ENCODE results near the gene ANKRA2.
A peak's percentile ranks its signal among the peaks of the same experiment; 100 is the strongest.

ANKRA2 gene

DNA sequence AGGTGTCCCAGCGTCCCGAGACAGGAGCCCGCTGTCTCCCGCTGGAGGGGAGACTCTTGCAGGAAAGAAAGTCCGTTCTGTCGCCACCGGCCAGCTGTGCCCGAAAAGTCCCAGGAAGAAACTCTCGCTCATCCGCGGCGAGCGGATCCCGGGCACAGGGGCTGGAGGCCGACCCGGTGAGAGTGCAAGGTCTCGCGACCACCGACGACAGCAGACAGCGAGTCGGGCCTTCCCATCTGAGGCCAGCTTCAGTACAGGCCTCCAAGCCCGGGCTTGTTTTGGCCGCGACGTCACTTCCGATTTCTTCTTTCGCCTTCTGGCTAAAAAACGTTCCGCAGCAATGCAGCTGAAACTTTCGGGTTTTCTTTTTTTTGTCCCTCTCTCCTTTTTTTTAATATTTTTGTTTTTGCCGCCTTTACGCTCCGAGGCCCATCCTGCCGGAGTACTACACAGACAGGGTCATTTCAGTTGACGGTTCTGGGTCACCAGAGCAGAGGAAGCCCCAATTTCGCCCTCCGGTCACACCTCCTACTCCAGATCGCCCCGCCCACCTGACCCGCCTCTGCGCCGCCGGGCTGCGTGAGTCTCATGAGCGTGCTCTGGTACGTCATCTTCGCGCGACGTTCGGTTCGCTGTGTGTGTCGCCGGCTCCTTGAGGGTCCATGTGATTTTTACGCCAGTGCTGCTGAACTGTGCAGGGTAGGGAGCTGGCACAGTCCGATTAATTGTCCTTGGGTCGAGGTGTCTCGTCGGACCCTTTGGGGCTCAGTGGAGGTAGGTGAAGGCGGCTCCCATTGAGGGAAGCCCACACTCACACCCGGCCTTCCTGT lies at the start of gene ANKRA2, which contains the start of gene UTP15:
Gene ANKRA2 (minus strand): TSS at position 501 of the 830 bp plus-strand sequence. CDS start 2,758 bp downstream, outside the sequence.
Gene UTP15 (plus strand): TSS at position 605 of the 830 bp plus-strand sequence. CDS start 1,602 bp downstream, outside the sequence.
- DNase-seq, result peak; percentile 99
- Mint-ChIP-seq H3K9me3 (no peaks in the 10 kb centered on the region), H3K27ac (peak within 1 kb of the TSS; percentile 98), H3K27me3 (no peaks in the 10 kb centered on the region), H3K4me1 (peaks cover 36% of the 10 kb centered on the region), H3K36me3 (peaks cover 21% of the 10 kb centered on the region), H3K4me3 (peak within 1 kb of the TSS; percentile 94)
- CTCF ChIA-PET, result interaction anchor here (2.1 kb wide), 1 partner anchor 66 kb away, joined by 5 read pairs; the partner anchor contains the start of gene BTF3

DNA sequence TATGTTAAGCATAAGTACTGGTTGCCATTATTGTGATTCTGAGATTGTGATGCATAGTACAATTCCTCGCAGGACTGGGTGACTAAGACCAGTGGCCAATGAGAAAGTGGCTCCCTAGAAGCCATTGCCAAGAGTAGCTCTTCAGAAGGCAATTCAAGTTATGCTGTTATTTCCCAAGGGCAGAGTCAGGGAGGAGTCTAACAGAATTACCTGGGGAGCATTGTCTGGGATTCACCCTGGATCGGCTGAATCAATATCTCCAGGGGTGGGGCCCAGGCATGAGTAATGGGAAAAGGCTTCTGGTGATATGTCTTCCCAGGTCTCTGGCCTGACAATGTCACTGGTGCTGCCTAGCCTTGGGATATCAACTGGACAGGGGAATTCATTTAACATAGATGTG lies 49.6 kb upstream of the ANKRA2 start:
- H3K27ac Mint-ChIP-seq, result no peak overlapping the region
- H3K4me1 Mint-ChIP-seq, result no peaks in the 10 kb centered on the region
- no peak overlapping the region for H3K4me3 Mint-ChIP-seq
- peaks cover 18% of the 10 kb centered on the region for H3K27me3 Mint-ChIP-seq
- CTCF ChIA-PET, result no interaction called here
- DNase-seq, result no peak
- H3K36me3 Mint-ChIP-seq, result no peaks in the 10 kb centered on the region
- H3K9me3 Mint-ChIP-seq, result no peaks in the 10 kb centered on the region

GRCh38 chr5:73612799-73613198 lies 47.4 kb upstream of the ANKRA2 start:
- no peak overlapping the region for H3K27ac Mint-ChIP-seq
- no peaks in the 10 kb centered on the region for H3K36me3 Mint-ChIP-seq
- no peaks in the 10 kb centered on the region for H3K4me1 Mint-ChIP-seq
- H3K4me3 Mint-ChIP-seq, result no peak overlapping the region
- no peaks in the 10 kb centered on the region for H3K9me3 Mint-ChIP-seq
- DNase-seq, result no peak
- peaks cover 14% of the 10 kb centered on the region for H3K27me3 Mint-ChIP-seq
- CTCF ChIA-PET, result no interaction called here

DNA sequence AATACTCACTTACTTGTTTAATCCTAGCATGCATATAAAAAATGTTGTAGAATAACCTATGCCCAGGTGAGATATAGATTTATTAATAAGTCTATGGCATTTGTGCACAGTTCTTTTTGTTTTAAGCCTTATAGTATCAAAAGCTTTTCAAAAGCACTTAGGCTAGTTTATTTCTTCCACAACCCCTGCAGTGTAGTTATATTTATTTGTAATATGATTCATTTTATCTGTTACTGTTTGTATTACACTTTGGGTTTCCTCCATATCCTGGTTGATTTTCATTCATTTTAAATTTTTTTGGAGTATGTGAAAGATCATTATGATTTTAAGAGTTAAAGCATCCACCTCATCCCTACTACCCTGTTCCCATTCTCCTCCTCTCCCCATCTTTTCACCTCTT lies 41.8 kb upstream of the ANKRA2 start:
- Mint-ChIP-seq H3K27ac (no peak overlapping the region), H3K4me3 (no peak overlapping the region), H3K27me3 (no peaks in the 10 kb centered on the region), H3K4me1 (no peaks in the 10 kb centered on the region), H3K9me3 (no peaks in the 10 kb centered on the region), H3K36me3 (no peaks in the 10 kb centered on the region)
- CTCF ChIA-PET, result interaction anchor here (1.7 kb wide), 1 partner anchor 10 kb away, joined by 5 read pairs; no protein-coding TSS in a partner anchor
- no peak for DNase-seq

DNA sequence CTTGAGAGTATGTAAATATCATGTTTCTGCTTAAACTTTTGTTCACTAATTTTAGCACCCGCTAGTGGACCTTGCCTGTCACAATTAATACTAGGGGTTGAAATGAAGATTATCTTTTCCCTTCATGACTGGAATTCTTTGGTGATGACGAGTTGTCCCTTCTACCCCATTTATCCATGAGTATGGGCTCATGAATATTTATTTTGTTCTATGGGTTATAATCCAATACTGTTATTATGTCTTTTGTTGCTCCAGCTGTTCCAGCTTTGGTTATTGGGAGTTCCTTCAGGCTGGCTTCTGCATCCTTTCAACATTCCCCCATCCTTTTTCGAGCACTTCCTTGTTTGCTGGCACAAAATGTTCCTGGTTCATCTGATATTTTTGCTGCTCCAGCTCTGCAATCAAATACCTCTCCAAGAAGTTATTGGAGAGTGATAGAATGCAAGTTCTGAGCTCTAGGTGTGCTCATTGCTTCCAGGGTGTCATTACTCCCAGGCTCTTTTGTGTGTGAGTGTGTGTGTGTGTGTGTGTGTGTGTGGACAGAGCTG lies 40.8 kb upstream of the ANKRA2 start:
- CTCF ChIA-PET, result interaction anchor here (0.8 to 1.7 kb wide), 2 partner anchors 9 to 15 kb away, joined by 3 to 5 read pairs; no protein-coding TSS in a partner anchor
- no peak overlapping the region for H3K4me3 Mint-ChIP-seq
- no peaks in the 10 kb centered on the region for H3K27me3 Mint-ChIP-seq
- no peak overlapping the region for H3K27ac Mint-ChIP-seq
- no peaks in the 10 kb centered on the region for H3K4me1 Mint-ChIP-seq
- no peak for DNase-seq
- H3K36me3 Mint-ChIP-seq, result no peaks in the 10 kb centered on the region
- H3K9me3 Mint-ChIP-seq, result no peaks in the 10 kb centered on the region

DNA sequence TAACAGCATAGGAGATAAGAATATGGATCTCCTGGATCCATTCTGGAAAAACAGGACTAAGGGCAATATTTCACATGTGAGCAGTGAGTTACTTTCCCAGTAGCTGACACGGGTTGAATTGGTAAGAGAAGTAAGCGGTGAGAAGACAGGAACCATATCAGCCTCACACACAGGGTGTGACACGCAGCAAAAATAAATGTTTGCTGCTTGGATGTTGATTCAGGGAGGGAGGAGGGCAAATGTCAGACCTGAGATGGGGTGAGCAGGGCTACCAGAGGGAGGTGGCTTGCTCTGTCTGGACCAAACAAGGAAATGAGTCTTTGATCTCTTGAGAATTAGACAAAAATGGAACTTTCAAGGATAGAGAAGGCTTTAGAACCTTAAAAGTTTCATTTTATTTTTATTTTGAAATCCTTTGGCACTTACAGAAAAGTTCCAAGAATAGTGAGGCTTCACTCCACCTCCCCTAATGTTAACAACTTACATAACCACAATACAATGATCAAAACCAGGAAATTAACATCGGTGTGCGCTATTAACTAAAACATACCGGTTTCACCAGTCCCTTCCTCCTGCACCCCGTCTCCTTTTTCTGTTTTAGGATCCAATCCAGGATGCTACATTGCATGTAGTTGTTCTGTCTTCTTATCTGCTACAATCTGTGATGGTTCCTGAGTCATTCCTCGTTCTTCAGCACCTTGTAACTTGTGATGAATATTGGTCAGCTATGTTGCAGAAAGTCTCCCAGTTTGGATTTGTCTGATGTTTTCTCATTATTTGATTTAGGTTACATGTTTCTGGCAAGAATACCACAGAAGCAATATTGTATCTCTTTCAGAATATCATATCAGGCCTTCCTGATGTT lies 40.0 kb upstream of the ANKRA2 start:
- H3K4me3 Mint-ChIP-seq, result no peak overlapping the region
- no peaks in the 10 kb centered on the region for H3K27me3 Mint-ChIP-seq
- CTCF ChIA-PET, result interaction anchor here (1.7 kb wide), 1 partner anchor 8 kb away, joined by 5 read pairs; no protein-coding TSS in a partner anchor
- H3K27ac Mint-ChIP-seq, result no peak overlapping the region
- no peaks in the 10 kb centered on the region for H3K9me3 Mint-ChIP-seq
- H3K36me3 Mint-ChIP-seq, result no peaks in the 10 kb centered on the region
- no peaks in the 10 kb centered on the region for H3K4me1 Mint-ChIP-seq
- DNase-seq, result no peak

DNA sequence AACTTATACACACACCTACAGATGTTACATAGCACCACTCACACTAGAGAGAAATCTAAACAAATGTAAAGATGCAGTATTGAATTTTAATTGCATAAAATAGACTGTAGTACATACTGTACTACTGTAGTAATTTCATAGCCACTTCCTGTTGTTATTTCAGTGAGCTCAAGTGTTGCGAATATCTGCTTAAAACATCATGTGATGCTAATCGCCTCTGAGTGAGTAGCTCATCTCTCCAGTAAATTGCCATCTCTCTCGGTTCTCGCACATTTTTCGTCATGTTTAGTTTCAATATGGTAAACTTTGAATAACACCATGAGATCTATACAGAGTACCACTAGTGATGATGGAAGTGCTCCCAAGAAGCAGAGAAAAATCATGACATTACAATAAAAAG lies 38.6 kb upstream of the ANKRA2 start:
- Mint-ChIP-seq H3K27ac (no peak overlapping the region), H3K4me1 (no peaks in the 10 kb centered on the region), H3K4me3 (no peak overlapping the region), H3K9me3 (no peaks in the 10 kb centered on the region), H3K27me3 (peaks cover 6% of the 10 kb centered on the region), H3K36me3 (no peaks in the 10 kb centered on the region)
- no peak for DNase-seq
- CTCF ChIA-PET, result no interaction called here

DNA sequence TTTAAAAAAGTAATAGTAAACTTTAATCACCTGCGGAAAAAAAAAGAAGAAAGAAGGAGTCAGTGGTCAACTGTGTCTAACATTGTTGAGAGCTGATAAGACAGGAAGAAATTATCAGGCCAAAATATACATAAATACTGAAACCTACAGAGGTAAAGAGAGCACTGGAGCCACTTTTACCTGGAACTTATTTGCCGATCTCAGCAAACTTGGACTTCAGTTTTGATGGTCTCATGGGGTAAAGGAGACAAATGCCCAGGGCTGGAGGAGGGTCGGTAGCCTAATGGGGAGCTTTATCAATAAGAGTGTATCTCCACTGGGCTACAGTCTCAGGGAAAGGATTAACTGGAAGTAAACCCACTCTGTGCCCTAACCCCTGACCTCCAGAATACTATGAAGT lies 33.9 kb upstream of the ANKRA2 start:
- no peaks in the 10 kb centered on the region for H3K36me3 Mint-ChIP-seq
- CTCF ChIA-PET, result no interaction called here
- H3K27ac Mint-ChIP-seq, result no peak overlapping the region
- H3K4me3 Mint-ChIP-seq, result no peak overlapping the region
- no peaks in the 10 kb centered on the region for H3K9me3 Mint-ChIP-seq
- no peak for DNase-seq
- no peaks in the 10 kb centered on the region for H3K4me1 Mint-ChIP-seq
- H3K27me3 Mint-ChIP-seq, result peaks cover 6% of the 10 kb centered on the region

- Mint-ChIP-seq H3K36me3 (no peaks in the 10 kb centered on the region), H3K4me1 (no peaks in the 10 kb centered on the region), H3K27me3 (peaks cover 6% of the 10 kb centered on the region), H3K9me3 (no peaks in the 10 kb centered on the region), H3K4me3 (no peak overlapping the region), H3K27ac (no peak overlapping the region)
- peak; percentile 21 for DNase-seq
- CTCF ChIA-PET, result interaction anchor here (0.6 to 1.5 kb wide), 5 partner anchors 10 to 235 kb away, joined by 3 to 5 read pairs (median 3); no protein-coding TSS in a partner anchor
These were observed 31.4 kb upstream of the ANKRA2 start for GRCh38 chr5:73596705-73597328.

DNA sequence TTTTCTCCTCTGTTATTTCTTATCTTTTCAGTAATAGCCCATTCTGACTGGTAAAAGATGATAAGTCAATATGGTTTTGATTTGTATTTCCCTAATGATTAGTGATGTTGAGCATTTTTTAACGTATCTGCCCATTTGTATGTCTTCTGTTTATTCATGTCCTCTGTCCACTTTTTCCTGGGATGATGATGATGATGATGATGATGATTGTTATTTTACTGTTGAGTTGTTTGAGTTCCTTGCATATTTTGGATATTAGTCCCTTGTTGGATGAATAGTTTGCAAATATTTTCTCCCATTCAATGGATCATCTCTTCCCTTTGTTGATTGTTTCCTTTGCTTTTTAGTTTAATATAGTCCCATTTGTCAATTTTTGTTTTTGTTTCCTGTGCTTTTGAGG lies 27.1 kb upstream of the ANKRA2 start:
- Mint-ChIP-seq H3K27ac (no peak overlapping the region), H3K36me3 (no peaks in the 10 kb centered on the region), H3K9me3 (no peaks in the 10 kb centered on the region), H3K4me3 (no peak overlapping the region), H3K4me1 (no peaks in the 10 kb centered on the region), H3K27me3 (no peaks in the 10 kb centered on the region)
- DNase-seq, result no peak
- CTCF ChIA-PET, result interaction anchor here (7.5 kb wide), 1 partner anchor 201 kb away, joined by 109 read pairs; no protein-coding TSS in a partner anchor

- Mint-ChIP-seq H3K36me3 (no peaks in the 10 kb centered on the region), H3K9me3 (no peaks in the 10 kb centered on the region)
- no peak for DNase-seq
These were observed 26.5 kb upstream of the ANKRA2 start for GRCh38 chr5:73591698-73592501.

GRCh38 chr5:73591102-73591695 lies 25.8 kb upstream of the ANKRA2 start:
- DNase-seq, result peak; percentile 52
- Mint-ChIP-seq H3K27ac (no peak overlapping the region), H3K4me3 (no peak overlapping the region), H3K4me1 (no peaks in the 10 kb centered on the region), H3K27me3 (no peaks in the 10 kb centered on the region), H3K36me3 (no peaks in the 10 kb centered on the region), H3K9me3 (no peaks in the 10 kb centered on the region)
- CTCF ChIA-PET, result interaction anchor here (0.6 to 7.5 kb wide), 25 partner anchors 9 to 1058 kb away, joined by 3 to 109 read pairs (median 4); no protein-coding TSS in a partner anchor

More at GRCh38 chr5:73591698-73592501, 26.5 kb upstream of the ANKRA2 start:
- H3K4me1 Mint-ChIP-seq, result no peaks in the 10 kb centered on the region
- no peak overlapping the region for H3K4me3 Mint-ChIP-seq
- CTCF ChIA-PET, result interaction anchor here (1.0 to 7.5 kb wide), 15 partner anchors 15 to 1058 kb away, joined by 3 to 109 read pairs (median 5); no protein-coding TSS in a partner anchor
- H3K27me3 Mint-ChIP-seq, result no peaks in the 10 kb centered on the region
- no peak overlapping the region for H3K27ac Mint-ChIP-seq
